DMS53 (cell line): ENCODE measurements around the gene RPL31.
A peak's percentile ranks its signal among the peaks of the same experiment; 100 is the strongest.

Experiments
- DNase-seq: peaks from one replicate; lab custom pipeline; 2025; lab: John Stamatoyannopoulos, UW

RPL31 gene

DNA sequence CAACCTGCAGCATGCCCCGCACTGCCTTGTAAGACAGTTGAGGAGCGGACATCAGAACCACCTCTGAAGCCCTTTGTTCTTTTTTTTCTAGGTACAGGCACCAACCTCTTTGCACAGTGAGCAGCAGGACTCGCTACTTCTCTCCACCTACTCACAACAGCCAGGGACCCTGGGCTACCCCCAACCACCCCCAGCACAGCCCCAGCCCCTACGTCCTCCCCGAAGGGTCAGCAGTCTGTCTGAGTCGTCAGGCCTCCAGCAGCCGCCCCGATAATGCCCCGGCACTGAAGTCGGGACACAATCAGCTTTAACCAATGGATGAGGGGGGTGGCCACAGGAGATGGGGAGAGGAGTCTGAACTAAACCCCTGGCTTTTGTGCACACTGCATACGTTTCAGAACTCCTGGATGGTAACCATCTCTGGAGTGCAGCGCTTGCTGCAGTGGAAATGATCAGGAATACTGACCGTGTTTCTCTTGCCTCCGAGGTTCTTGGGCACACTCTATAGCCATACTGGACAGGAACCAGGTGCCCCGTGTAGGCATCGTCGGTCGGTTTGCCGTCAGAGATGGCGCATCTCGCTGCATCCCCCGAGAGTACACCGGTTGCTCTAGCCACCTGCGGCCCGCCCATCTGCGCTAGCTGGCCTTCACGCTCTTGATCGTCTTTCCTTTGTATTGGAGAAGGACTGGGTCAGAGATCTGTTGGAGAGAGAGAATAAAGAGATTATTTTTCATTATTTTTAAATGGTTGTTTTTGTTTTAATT, 6.6 kb upstream of the RPL31 start:
- DNase-seq, result no peak

DNA sequence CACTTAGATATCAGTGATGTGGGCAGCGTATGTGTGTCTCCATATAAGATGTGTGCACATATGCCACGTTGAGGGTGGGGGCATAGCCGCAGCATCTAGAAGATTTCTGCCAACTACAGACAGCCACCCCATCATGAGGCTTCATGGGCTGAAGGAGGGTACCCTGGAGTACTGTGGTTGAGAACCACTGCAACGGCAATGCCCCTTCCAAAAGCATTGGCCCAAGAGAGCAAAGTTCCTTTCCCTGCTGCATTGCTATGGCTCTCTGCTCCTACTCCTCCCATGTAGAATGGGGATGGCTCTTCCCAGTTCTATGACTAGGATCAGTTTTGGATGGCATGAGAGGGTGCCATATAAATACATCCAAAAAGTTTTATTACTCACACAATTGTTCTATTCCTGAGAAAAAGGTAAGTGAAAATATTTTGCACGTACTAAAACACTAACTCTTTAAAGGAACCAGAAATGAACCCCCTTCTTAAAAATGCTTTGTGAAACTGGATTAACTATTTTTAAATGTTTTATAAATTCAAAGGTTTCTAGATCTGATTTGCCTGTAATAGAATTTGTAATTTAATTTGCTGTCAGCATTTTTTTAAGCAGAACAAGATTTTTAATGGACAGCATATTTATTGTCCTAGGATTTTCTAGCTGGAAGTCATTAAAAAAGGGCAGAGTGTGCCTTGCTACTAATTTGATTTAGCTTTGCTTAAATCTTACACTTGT, 4.4 kb upstream of the RPL31 start:
- DNase-seq, result no peak

DNA sequence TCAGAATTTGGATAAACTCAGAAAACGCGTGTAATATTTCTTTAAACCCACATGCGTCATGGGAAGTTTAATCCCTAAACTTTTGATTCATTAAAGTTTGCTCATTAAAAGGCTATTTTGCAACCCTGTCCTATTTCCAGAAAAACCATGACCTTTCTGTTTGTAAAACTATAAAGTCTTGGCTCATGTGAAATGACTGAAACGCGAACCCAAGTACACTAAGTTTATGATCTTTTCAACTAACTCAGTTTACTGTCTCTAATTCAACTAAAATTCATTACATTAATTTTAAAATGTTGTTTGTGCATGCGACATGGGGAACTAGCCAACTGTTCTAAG, 3.9 kb upstream of the RPL31 start:
- DNase-seq, result no peak

DNA sequence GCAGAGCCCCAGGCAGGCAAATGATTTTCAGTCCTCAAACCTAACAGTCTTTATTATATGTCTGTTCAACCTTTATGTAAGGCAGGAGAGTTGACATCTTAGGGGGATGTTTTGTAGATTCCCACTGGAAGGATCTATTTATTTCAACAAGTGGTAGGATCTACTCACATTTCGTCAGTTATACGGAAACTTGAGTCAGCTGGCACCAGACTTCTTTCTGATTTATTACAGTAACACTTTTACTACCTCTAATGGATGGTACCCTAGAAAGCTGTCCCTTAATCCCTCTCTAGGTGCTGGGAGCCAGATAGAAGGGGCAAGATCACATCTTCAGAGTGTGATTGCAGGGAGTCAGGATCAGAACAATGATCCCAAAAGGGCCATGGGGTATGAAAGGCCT, 2.1 kb upstream of the RPL31 start:
- no peak for DNase-seq

DNA sequence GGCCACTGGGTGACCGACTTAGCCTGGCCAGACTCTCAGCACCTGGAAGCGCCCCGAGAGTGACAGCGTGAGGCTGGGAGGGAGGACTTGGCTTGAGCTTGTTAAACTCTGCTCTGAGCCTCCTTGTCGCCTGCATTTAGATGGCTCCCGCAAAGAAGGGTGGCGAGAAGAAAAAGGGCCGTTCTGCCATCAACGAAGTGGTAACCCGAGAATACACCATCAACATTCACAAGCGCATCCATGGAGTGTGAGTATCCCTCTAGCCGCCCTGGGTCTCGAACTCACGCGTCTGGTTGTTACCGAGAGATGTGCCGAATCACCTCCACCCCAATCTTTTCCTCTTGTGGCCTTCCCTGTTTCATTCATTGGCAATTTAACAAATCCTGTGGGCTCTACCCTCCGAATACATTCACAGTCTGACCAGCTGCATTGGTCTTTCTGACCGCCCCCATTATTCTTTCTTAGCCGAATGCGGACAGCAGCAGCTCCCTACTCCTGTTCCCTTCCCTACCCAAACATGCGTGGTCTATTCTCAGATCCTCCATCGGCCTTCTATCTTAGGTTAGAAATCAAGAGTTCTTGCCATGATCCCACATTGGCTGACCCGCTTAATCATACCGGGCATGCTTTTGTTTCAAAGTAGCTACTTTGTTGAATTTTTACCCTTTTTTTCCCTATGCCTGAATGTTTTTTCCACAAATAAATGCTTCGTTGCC, 631 bp downstream of the RPL31 start:
- DNase-seq, result peak; percentile 74

DNA sequence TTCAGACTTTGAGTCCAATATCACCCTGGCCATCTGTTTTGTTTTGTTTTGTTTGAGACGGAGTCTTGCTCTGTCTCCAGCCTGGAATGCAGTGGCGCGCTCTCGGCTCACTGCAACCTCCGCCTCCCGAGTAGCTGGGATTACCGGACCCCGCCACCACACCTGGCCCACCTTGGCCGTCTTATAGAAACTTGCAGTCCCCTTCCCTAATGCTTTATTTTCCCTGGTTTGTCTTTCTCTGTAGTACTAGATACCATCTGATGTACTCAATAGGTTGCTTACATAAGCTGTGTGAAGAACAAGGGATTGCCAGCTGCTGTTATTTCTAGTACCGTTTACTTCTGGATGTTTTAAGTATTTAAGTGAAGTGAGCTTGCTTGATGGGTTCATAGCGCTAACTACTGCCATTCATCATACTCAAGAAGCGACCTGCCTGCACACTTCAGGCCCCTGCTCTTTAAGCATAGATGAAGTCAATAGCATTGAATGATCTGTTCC, 1.2 kb downstream of the RPL31 start:
- DNase-seq, result peak; percentile 54

DNA sequence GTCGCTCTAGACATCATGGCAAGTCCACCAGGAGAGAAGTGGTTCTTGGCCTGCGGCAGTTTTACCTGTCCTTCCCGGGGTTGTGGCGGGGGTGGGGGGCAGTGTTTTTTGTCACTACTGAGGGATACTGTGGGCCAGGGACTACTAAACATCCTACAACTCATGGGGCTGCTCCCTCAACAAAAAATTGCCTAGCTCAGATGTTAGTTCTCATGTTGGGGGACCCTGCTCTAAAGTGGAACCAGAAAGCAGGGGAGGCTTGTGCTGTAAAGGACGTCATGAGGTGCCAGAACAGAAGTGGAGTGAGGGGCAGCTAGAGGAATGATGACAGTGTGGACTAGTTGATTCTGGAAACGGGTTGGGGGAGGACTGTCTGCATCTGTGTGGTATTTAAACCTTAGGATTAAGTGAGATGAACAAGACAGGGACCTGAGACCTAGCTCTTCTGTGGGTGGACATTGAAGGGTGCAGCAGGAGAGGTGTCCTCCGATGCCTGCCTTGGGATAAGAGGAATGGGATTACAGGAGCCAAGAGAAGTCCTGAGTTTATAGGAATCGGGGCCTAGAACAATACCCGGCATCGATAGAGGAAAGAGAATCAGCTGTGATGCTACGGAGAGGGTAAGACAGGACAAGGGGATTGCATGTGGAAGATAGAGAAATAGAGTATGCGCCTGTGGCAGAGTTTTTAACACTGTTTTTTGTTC, 2.7 kb downstream of the RPL31 start:
- DNase-seq, result no peak

DNA sequence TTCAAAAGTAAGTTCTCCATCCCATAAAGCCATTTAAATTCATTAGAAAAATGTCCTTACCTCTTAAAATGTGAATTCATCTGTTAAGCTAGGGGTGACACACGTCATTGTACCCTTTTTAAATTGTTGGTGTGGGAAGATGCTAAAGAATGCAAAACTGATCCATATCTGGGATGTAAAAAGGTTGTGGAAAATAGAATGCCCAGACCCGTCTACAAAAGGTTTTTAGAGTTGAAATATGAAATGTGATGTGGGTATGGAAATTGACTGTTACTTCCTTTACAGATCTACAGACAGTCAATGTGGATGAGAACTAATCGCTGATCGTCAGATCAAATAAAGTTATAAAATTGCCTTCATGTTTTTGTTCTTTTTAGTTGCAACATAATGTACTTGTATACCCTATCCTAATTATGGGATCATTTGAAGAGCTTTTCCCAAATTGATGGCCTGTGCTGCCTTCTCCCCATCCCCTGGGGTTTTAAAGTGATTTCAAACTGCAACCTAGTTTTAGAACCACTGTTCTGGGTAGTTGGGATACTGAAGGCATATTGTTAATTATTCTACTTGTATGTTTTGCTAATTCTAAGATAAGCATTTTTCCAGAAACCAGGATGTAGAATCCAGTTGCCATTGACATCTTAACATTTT, 4.1 kb downstream of the RPL31 start:
- DNase-seq, result no peak

DNA sequence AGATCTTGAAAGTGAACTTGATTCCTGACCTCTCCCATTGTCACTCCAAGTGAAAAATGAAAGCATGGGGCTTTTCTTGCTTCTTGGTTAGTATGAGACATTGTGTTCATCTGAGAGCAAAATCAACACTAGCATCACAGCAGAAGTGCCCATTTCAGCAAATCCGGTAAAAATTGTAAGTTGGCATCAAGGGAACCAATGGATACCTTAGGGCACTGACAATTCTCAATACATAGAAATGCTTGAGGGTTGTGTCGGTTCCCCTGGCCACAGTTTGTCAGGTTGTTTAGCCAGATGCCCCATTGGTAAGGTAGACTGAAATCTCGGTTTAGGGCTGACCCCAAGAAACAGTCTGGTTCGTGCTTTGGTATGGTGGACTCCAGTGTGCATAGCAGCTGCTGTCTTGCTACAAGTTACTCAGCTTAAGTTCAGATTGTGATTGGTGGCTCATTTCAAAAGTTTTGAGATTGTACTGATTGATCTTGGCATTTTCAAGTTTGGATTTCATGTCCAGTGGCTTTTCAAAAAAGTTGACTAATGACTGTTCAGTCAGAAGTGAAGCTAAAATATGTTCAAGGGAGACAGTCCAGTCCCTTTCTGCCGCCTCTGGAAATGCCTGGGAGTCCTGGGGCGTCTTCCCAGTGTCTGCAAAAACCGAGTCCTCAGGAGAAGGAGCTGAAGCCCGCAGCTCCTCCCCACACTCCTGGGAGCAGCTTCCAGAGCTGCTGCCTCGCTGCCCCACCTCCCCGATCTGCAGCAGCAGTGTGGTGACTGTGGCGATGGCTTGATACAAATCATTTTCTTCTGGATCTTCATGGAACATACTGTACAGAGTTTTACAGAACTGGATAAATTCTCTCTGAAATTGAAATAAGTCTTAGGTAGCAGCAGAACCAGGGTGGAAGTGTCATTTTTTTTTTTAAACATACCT, 5.6 kb downstream of the RPL31 start:
- DNase-seq, result peak; percentile 50

DNA sequence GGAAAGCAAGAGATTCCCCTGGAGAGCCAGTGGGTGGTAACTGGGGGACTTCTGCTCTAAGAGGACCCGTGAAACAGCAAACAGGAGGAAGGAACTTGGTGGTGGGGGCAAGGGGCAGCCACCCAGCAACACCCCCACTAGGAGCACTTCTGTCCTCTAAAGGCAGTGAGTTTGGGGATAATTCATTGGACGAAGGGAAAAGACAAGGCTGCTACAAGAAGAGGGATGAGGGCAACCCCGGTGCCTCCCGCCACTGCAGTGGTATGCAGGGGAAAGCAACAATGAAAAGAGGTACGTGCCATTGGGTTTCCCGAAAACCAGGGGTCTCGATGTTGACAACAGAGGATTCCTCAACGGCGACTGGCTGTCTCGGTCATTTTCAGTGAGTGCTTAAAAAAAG, 9.1 kb downstream of the RPL31 start:
- DNase-seq, result no peak

DNA sequence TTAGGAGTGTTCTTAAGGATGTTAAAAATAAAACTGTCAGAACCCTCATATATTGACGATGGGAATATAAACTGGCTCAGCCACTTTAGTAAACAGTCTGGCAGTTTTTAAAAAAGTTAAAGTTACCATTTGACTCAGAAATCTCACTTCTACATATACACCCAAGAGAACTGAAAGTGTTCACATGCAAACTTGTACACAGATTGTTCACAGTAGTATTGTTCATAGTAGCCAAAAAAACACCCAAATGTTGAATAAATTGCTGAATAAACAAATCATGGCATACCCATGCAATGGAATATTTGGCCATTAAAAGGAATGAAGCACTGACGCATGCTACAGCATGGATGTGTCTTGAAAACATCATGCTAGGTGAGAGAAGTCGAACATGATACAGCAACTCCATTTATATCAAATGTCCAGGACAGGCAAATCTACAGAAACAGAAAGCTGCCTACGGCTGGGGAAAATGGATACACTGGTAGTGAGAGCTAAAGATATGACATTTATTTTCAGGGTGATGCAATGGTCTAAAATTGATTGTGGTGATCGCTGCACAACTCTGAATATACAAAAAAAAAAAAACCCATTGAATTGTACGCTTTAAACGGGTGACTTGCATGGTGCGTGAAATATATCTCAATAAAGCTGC, 10.1 kb downstream of the RPL31 start:
- no peak for DNase-seq

DNA sequence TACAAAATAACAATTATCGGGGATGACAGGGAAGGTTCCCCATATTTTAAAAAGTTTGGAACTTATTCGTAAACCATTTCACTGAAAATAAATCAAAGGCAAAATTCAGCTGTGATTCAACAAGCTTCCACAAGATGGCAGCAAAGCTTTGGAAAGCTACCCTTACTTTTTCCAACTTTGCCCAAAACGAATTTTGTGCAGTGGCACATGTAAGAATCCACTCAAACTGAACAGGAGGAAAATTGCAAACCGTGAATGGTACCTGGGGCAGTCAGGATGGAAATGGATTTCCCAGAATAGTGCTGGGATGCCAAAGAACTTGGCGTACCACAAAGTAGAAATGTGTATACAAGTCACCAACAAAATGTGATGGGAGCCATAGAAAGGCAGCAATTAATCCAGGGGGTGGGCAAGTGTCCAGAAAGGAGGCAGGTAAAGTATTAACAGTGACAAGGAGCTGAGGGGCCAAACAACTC, 10.7 kb downstream of the RPL31 start:
- peak; percentile 71 for DNase-seq

DNA sequence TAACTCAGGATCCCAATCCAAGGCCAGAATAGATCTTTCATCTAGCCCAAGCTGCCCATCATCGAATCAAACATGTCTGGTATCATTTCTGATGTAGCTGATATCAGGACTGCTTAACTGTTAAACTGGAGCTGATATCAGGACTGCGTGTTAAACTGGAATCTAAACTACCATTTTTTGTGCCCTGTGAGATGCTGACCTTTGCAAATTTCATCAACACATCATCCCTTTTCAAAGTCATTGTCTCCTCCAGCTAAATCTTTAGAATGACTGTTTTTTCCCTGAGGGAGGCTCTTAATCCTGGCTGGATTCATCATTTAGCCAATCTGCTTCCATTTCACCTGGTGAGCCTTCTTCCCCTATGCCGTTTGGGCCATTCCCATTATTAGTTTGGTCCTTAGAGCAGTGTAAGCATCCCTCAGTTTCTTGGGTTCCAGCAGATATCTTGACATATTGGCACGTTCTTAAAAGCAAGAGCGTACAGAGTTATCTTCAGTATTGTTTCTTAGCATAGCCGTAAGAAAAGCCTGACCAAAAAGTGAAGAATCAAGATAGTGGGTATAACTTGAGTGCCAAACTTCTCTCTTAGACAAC, 12.3 kb downstream of the RPL31 start:
- no peak for DNase-seq

DNA sequence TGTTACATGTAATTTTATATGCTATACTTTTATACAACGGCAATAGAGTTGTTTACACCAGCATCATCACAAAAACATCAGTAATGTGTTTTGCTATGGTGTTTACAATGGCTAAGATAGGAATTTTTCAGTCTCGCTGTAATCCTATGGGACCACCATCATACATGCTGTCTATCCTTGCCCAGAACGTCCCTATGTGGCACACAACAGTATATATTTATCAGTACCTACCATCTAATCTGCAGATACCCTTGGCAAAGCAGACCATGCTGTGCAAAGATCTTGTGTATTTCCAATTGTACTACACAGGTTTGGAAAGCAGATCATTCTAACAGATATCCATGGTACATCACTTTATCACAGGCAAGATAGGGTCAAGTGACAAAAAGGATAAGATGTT, 15.3 kb downstream of the RPL31 start:
- DNase-seq, result no peak

DNA sequence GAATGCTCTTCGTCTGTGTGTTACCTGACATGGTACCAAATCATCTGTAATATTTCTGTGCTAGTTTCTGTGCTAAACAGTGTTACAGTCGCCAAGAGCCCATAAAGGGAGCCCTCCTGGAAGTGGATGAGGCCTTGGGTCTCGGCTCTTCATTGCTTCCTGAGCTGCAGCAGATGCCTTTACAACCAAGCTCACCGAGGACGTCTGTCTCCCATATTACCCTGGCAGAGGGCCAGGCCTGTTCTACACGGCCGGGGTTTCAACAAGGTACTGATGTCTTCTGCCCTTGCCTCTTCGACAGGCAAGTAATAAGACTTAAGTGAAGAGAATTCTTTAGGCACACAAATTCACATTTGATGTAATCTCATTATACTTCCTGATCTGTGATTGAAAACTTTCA, 16.8 kb downstream of the RPL31 start:
- no peak for DNase-seq

DNA sequence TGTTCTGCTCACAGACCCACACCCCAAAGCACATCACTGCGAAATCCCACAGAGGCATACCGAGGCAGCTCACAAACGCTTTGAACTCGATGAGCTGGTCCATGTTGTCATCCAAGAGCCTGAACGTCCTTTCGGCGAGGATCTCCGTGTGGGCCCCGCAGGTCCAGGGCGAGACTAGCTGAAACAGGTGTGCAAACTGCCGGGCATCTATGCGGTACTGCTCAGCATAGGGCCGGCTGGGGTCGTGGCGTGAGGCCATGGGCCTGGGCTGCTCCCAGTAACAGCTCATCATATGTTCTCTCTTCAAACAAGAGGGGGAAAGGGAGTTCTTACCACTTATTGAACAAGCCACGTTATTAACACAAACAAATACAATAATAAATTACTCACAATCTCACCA, 20.1 kb downstream of the RPL31 start:
- DNase-seq, result no peak

DNA sequence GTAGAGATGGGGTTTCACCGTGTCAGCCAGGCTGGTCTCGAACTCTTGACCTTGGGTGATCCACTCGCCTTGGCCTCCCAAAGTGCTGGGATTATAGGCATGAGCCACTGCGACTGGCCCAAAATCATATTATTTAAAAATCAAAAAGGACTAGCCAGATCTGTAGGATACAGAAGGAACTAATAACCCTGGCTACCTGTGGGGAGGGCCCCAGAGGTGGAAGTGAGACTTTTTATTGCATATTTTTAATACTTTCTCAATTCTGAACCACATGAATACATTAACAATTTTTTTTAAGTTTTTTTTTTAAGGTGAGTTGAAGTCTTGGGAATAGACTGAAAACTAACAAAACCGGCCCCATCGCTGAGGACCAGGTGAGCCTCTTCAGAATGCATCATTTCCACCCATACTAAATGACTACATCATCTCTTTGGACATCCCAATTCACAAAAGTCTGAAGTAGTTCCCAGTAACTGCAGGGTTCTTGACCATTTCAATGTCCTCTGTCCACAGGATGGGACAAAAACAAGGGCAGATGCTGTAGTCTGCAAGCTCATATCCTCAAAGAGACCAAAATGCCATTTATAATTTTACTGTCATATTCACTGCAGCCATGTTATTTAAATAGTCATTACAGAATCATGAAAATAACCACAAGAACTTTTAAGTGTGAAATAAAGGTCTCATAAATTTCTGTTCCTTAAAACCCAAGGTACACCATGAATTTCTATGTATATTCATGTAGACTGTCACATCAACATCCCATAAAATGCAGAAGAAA, 21.4 kb downstream of the RPL31 start:
- DNase-seq, result no peak

DNA sequence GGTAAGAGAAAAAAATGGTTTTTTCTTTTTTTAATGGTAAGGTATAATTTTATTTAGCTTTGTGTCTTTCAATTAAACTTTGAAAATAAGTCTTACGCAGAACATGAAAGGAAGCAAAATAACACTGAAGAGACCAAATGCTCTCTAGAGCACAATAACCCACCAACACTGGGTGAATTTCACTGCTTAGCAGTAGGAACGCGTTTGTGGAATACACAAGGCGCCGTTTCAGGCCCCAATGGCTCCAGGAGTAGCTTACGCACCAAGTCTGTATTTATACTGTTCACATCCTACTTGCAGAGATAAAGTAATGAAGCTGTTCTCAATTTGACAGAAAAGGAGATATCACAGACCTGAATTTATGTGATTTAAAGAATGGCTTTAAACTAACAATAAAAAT, 23.5 kb downstream of the RPL31 start:
- DNase-seq, result no peak

DNA sequence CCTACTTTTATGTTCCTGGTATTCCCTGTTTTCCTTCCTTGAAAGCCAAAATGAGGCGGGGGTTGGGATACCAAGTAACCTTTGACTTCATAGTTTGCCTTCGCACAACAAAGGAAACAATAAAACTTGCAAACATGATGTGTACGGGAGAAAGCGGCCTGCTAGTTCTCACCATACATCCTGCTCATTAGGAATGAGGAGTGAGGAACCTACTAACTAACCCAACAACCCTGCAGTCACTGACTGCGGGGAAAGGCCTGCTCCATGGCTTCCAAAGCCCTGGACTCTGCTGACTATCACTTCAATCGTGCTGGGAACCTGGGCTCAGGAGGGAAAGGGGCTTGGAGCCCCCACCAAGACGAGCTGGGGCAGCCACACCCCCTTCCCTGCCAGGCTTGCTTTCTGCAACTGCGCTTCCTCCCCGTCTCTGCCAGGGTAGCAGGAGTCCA, 24.2 kb downstream of the RPL31 start:
- DNase-seq, result no peak
